GM23248 (cell line): ENCODE measurements around the gene MMP7.

Source experiments
- EZH2 ChIP-seq: fragments of 200-600 bp; sonication (generic); IDR thresholded peaks from 2 replicates; pipeline ENCODE4 v1.6.1; 2018; ENCODE audit warnings: antibody characterized with exemption, mild to moderate bottlenecking; ENCODE audit not compliant: insufficient read depth, poor library complexity, severe bottlenecking
- EZH2phosphoT487 ChIP-seq: fragments of 200-600 bp; sonication (generic); IDR thresholded peaks from 2 replicates; pipeline ENCODE4 v1.6.1; 2018; ENCODE audit warnings: antibody characterized with exemption, moderate library complexity, mild to moderate bottlenecking, low read depth; ENCODE audit not compliant: insufficient read depth

DNA sequence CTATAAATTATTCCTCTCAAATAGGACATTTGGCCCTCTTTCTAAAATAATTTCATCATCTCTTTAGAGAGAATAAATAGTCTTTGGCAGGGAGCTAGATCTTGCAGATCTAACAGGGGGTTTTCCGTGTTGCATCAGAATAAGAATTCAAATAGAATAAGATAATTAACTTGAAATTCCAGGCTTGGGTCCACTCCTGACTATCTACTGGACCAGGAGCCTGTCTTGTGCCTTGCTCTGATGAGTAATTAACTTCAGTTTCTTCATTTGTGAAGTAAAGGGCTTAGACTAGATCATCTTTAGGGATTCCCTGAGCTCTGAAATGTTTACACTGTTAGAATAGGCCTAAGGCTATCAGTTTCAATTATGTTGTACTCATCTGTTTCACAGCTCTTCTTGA lies 54.5 kb downstream of the MMP7 start:
- TF ChIP-seq EZH2: no peak
- TF ChIP-seq EZH2phosphoT487: no peak
